T-helper 1 cell (primary cell): ENCODE data around the gene CITED4.

Experiments used
- DNase-seq, 5 donors: peaks; one replicate each; pipeline ENCODE4 v3.0.0-alpha.2; 2012 to 2020

The CITED4 gene

GRCh38 chr1:40853113-40853884, 8.9 kb downstream of the CITED4 start:
- no peak for DNase-seq

GRCh38 chr1:40851643-40852042, 10.5 kb downstream of the CITED4 start:
- no peak for DNase-seq

DNA sequence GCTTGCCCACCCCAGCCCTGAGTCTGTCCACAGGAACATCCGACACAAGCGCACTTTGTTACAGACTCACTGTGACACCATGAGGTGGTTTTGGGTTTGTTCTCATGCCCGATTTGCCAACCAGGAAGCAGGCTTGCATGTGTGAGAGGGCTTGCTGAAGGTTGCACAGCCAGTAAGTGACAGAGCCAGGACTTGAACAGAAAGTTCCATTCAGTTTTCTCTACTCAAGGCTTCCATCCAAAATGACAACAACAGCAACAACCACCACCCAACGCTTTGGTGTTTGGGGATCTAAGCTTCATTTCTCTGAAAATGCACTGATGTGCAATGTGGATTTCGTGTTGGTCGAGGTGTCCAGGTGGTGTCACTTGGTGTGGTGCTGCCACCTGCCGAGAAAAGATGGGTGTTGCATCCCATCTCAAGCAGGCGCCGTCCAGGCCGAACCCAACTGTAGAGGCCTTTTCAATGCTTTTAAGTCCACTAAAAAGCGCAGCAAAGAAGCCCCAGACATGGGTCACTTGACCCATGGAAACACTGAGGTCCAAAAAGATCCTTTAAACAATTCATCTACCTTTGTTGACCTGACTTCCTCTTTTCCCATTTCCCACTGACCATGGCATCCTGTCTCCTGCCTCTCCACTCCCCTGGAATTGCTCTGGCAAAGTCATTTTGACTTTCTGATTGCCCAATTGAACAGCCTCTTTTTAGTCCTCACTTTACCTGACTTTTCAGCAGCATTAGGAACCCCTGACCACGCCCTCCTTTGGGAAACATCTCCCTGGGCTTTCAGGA, 12.2 kb downstream of the CITED4 start:
- DNase-seq = peak; percentile 45 to 77 (median 56)

DNA sequence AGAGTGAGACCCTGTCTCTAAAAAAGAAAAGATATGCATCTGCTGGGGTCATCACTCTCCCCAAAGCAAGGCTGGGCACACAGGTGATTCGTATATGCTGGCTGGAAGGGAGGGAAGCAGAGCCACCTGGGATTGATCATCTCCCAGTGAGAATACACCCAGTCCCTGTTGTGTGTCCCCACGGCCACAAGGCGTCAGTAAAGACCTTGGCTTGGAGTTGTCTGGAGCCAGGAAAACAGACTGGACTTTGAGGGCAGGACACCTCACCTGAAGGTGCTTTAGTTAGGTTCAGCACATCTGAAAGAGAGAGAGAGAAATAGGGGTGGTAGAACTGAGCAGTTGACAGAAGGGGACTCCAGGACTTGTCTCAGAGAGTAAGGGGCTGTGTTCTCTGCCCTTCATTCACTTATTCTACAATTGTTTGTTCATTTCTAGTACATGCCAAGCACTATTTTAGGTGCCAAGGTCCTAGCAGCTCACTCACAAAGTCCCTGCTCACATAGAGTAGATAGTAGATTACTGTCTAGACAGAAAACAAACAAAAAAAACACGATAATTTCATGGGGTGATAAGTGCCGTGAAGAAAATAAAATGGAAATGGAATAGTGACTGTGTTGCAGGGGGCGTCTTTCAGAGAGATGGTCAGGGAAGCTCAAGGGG, 13.5 kb downstream of the CITED4 start:
- peak in 1 of 5 donors; percentile 20 for DNase-seq

DNA sequence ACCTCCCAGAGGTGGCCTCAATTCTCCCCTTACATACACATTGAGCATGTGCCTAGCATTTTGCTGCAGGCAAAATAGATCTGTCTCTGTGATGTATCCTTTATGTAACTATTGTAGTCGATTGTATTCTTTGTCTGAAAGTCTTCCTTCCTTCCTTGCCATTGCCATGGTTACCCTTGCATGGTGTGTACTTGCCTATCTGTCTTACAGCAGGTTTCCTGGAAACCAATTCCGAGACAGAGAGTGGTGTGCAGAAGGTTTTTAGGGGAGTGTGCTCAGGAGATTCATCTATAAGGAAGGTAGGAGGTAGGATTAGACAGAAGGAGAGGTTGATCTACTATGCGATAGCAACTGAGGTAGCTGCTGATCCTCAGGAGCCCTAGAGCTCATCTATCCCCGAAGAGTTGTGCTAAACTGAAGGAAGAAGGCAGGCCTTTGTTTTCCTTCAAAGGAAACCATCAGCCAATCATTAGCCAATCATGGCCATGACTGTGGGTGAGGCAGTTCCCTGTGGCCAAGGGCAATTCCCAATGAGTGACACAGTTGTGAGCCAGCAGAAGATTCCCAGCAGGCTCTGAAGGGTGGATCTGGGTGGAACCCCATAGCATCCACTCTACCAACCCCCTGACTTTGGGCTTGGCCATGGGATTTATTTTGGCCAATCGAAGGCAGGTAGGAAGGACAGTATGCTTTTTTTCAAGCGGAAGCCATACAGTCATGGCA, 15.0 kb downstream of the CITED4 start:
- DNase-seq = no peak

DNA sequence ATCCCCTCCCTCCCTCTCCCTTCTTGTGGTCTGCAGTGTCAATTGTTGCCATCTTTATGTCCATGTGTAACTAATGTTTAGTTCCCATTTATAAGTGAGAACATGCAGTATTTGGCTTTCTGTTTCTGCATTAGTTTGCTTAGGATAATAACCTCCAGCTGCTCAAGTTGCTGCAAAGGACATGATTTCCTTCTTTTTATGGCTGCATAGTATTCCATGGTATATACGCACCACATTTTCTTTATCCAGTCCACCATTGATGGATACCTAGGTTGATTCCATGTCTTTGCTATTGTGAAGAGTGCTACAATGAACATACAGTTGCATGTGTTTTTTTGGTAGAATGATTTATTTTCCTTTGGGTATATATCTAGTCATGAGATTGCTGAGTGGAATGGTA, 16.3 kb downstream of the CITED4 start:
- DNase-seq = no peak

DNA sequence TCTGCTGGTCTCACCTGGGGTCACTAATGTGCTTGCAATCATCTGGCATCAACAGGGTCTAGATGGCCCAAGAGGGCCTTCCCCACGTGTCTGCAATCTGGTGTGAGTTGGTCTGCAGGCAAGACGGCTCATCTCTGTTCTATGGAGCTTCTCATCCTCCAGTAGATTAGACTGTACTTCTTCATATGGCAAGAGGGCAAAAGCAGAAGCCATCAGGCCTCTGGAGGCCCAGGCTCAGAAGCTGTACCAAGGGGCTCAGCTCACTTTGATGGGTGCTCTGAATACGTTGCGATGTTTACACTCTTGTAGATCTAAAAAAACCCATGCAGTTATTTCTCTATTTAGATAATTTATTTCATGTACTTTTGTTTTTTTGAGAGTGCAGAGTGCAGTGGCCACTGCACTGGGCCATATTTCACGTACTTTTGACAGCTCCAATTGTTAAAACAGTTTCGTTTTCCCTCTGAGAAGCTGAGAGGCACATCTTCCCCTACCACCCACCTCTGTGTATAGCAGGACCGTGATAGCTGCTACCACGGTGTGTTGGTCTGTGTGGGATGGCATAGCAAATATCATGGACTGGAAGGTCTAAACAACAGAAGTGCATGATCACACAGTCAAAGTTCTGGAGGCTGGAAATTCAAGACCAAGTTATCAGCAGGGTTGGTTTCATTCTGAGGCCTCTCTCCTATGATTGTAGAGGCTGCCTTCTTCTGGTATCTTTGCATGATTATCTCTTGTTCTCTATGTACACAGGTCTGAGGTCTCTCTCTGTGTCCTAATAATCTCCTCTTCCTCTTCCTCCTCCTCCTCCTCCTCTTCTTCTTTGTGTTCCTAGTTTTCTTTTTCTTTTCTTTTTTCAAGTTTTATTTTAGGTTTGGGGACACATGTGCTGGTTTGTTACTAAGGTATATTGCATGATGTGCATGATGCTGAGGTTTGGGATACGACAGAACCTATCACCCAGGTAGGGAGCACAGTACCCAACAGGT, 17.0 kb downstream of the CITED4 start:
- no peak for DNase-seq

DNA sequence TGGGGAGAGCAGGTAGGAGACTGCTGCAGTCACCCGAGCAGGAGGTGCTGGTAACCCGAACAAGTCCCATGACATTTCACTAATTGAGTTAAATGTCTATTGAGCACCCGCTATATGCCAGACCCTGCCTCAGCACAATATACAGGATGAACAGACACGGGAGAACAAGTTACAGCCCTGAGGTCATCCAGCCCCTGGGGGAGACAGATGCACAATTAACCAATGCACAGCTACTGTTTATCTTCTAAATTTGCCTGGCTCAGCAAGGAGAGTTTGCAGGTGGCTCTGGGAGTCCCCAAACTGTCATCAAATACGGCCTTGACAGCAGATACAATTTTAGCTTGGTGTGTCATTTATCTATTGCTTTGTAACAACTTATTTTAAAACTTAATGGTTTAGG, 18.1 kb downstream of the CITED4 start:
- no peak for DNase-seq

DNA sequence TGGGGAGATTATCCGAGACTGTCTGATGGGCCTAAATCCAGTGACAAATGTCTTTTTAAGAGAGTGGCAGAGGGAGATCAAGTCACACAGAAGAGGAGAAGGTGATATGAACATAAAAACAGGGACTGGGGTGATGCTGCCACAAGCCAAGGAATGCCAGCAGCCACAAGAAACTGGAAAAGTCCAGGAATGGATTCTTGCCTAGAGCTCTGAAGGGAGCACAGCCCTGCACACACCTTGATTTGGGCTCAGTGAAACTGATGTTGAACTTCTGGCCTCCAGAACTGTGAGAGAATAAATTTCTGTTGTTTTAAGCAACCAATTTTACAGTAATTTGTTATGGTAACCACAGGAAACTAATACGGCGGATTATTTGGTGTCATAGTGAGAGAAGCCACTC, 19.5 kb downstream of the CITED4 start:
- DNase-seq = no peak

DNA sequence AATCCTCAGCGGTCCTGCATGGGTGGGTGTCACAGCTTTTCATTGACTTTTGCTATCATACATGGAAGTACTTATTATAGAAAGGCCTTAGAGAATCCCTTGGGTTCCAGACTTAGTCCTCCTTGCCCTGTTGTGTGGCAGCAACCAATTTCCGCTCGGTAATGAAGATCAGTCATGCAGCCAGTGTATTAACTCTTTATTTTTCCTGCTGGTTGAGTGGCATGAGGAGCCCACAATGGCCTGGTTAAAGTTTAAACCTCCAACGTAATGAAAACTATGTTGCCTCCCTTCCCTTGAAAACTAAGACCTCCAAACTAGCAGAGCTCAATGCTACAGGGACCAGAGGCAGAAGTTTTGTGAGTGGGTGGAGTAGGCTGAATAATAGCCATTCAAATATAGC, 20.0 kb downstream of the CITED4 start:
- DNase-seq = no peak

DNA sequence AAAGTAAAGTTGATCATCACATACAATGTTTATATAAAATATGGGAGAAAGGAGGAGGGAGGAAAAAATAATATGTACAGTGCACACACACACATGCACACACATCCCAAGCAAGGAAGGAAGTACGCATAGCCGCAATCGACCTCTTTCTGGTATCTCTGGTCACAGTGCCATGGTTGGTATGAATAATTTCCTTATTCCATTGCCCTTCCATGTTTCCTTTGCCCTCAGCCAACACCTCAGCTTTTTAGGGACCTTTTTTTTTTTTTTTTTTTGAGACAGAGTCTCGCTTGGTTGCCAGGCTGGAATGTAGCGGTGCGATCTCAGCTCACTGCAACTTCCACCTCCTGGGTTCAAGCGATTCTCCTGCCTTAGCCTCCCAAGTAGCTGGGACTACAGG, 20.6 kb downstream of the CITED4 start:
- DNase-seq = no peak

DNA sequence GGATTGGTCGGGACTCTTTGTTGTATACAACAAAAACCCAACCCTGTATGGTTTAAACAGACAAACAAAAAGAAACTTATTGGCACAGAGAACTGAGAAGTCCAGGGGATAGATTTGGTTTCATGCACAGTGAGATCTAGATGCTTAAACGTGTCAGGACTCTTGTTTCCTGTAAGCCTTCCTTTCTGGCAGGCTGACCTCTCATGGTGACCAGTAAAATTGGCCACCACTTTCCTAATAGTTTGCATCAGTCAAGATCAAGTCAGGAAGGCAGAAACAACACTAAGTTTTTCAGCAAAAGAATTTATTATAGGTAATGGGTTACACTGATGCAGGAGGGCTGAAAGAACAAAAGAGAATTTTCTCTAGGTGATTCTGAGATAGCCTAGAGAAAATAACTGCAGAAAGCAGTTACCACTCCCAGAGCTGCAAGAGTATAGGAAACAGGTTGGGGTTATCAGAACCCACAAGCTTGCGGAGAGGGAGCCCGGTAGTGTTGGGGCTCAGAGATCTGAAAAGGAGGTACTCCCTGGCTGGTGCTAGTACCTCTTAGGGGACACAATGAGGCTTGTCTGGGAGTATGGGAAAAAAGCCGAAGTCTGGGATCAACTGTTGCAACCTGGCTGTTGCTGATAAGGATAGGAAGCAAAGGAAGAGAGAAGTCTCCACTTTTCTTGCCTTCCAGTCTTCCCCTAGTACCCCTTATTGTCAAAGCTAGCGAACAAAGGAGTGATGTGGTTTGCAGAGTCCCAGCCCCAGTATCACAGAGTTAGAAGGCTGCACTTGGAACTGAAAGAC, 21.4 kb downstream of the CITED4 start:
- no peak for DNase-seq

DNA sequence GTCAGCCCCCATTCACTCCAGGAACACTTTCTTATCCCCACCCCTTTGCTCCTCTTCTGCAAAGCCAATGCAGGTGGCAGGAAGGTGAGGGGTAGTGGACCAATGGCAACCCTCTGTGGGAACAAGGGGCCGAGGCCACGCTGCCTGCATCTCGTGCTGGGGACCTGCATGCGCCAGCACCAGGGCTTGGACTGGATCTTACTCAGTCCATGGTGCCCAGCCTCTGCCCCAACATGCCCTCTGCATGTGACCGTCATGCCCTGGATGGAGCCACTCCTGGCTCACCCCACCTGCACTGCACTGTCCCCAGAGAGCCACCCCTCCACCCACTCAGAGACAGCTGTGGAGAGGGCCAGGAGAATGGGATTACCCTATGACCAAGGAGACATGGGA, 22.2 kb downstream of the CITED4 start:
- no peak for DNase-seq

- DNase-seq = no peak
Observed at GRCh38 chr1:40838980-40839942, 22.9 kb downstream of the CITED4 start.

DNA sequence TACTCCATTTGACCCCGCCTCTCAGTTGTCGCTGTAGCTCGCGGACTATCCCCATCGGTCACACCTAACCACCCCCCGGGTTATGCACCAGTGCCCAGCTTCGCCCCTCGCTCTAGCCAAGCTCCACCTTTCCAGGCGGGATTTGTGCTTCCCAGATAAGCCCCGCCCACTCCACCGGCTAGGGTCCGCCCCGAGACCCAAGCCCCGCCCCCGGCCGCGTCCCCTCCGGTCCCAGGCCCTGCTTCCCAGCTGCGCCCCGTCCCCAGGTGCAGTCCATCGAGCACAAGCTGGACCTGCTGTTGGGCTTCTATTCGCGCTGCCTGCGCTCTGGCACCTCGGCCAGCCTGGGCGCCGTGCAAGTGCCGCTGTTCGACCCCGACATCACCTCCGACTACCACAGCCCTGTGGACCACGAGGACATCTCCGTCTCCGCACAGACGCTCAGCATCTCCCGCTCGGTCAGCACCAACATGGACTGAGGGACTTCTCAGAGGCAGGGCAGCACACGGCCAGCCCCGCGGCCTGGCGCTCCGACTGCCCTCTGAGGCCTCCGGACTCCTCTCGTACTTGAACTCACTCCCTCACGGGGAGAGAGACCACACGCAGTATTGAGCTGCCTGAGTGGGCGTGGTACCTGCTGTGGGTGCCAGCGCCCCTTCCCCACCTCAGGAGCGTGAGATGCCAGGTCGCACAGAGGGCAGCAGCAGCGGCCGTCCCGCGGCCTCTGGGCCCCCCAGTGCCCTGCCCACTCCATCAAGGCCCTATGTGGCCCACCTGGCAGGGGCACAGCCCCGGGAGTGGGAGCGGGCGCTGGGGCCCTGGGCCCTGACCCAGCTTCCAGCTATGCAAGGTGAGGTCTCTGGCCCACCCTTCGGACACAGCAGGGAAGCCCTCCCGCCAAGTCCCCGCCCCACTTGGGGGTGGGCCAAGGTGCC, 23.9 kb downstream of the CITED4 start:
- no peak for DNase-seq

GRCh38 chr1:40837601-40838000, 24.6 kb downstream of the CITED4 start:
- DNase-seq = no peak

- no peak for DNase-seq
Observed at GRCh38 chr1:40836283-40836682, 25.9 kb downstream of the CITED4 start.

GRCh38 chr1:40834968-40835545, 27.1 kb downstream of the CITED4 start:
- no peak for DNase-seq
